H1 (cell line): ENCODE measurements around the gene CACNB1. TPM values are rescaled to one million over a fixed set of nuclear protein-coding genes. Genes with fewer than 3 reads are reported as not detected.

Experiments used
- CTCF ChIA-PET: fragments of 300-600 bp; sonication (Branson Sonifier 250); formaldehyde crosslinking; loops from one replicate; lab custom pipeline; 2021; ENCODE audit not compliant: partially characterized antibody; lab: Charles Lee
- POLR2A ChIA-PET: fragments of 300-600 bp; sonication (Branson Sonifier 250); formaldehyde crosslinking; loops from one replicate; lab custom pipeline; 2021; ENCODE audit warnings: inconsistent platforms; ENCODE audit not compliant: partially characterized antibody; lab: Charles Lee
- DNase-seq, 2 experiments: peaks; one replicate each; pipeline versions ENCODE4 v3.0.0 to v3.0.0-alpha.2; 2010 to 2022; ENCODE audit warnings: low spot score in 2 of 2, low read depth in 1 of 2, mixed read lengths in 1 of 2
- FAIRE-seq: peaks from 2 replicates; lab custom pipeline; 2011; peaks lifted over from hg19 to GRCh38; lab: Jason Lieb, UNC
- H2AFZ ChIP-seq: 2 replicates; pipeline ENCODE4 v1.8.1; 2012; ENCODE audit warnings: low read length, inconsistent platforms
- H2AK5ac ChIP-seq: 2 replicates; pipeline ENCODE4 v1.6.1; 2013; ENCODE audit warnings: low read depth, low read length
- H2BK120ac ChIP-seq: replicated peaks from 2 replicates; pipeline ENCODE3; 2013; ENCODE audit warnings: low read depth, low read length, inconsistent platforms
- H2BK12ac ChIP-seq: 2 replicates; pipeline ENCODE4 v1.6.1; 2013; ENCODE audit warnings: low read depth, low read length
- H2BK15ac ChIP-seq: 2 replicates; pipeline ENCODE4 v1.6.1; 2013; ENCODE audit warnings: low read length
- H2BK20ac ChIP-seq: 2 replicates; pipeline ENCODE4 v1.6.1; 2013; ENCODE audit warnings: low read length
- H2BK5ac ChIP-seq: 2 replicates; pipeline ENCODE4 v1.6.1; 2013; ENCODE audit warnings: low read depth, low read length
- H3K14ac ChIP-seq: 2 replicates; pipeline ENCODE4 v1.6.1; 2013; ENCODE audit warnings: inconsistent platforms; ENCODE audit not compliant: insufficient read length
- H3K18ac ChIP-seq: 2 replicates; pipeline ENCODE4 v1.6.1; 2013; ENCODE audit warnings: low read length; ENCODE audit errors: extremely low read depth
- H3K23ac ChIP-seq: 2 replicates; pipeline ENCODE4 v1.6.1; 2013; ENCODE audit warnings: inconsistent platforms; ENCODE audit not compliant: insufficient read length
- H3K23me2 ChIP-seq: 2 replicates; pipeline ENCODE4 v1.6.1; 2013; ENCODE audit warnings: low read depth, low read length
- H3K27ac ChIP-seq: 2 replicates; pipeline ENCODE4 v1.6.1; 2011; ENCODE audit warnings: low read depth, low read length, inconsistent platforms
- H3K27me3 ChIP-seq, 4 experiments: replicated peaks in 1 of 4; 1 replicate in 1 of 4; 2 replicates in 3 of 4; pipeline versions ENCODE4 v1.6.1 to v1.8.1; 2011 to 2013; ENCODE audit warnings: low read length in 3 of 4, mild to moderate bottlenecking in 3 of 4, inconsistent platforms in 2 of 4, mixed read lengths in 2 of 4, moderate library complexity in 1 of 4; ENCODE audit not compliant: control insufficient read depth in 3 of 4, insufficient read depth in 3 of 4; ENCODE audit errors: extremely low read depth in 1 of 4
- H3K36me3 ChIP-seq, 4 experiments: 2 replicates each; pipeline versions ENCODE4 v1.6.1 to v1.8.1; 2011 to 2013; ENCODE audit warnings: mild to moderate bottlenecking in 4 of 4, low read length in 3 of 4, moderate library complexity in 2 of 4, control low read depth in 1 of 4, inconsistent platforms in 1 of 4; ENCODE audit not compliant: insufficient read depth in 4 of 4, control insufficient read depth in 2 of 4
- H3K4ac ChIP-seq: replicated peaks from 2 replicates; pipeline ENCODE3; 2013; ENCODE audit warnings: low read length, low read depth, mixed read lengths, inconsistent platforms; ENCODE audit not compliant: insufficient read length
- H3K4me1 ChIP-seq, 4 experiments: replicated peaks in 1 of 4; 1 replicate in 1 of 4; 2 replicates in 3 of 4; pipeline versions ENCODE4 v1.6.1 to v1.8.1; 2011 to 2013; ENCODE audit warnings: low read length in 3 of 4, inconsistent platforms in 2 of 4, mixed read lengths in 1 of 4; ENCODE audit not compliant: insufficient read depth in 4 of 4, control insufficient read depth in 3 of 4
- H3K4me2 ChIP-seq, 2 experiments: 2 replicates each; pipeline versions ENCODE4 v1.6.1 to v1.8.1; 2011 to 2013; ENCODE audit warnings: low read depth in 2 of 2, low read length in 2 of 2, control low read depth in 1 of 2, inconsistent platforms in 1 of 2, mild to moderate bottlenecking in 1 of 2; ENCODE audit not compliant: insufficient read depth in 1 of 2
- H3K4me3 ChIP-seq, 4 experiments: fragments of 200-600, 300-600 bp in 1 of 4; sonication (generic), shearing (Covaris generic), sonication (Bioruptor Twin) in 1 of 4; 2 replicates each; pipeline versions ENCODE4 v1.5.1 to v1.8.1; 2011 to 2016; ENCODE audit warnings: low read length in 4 of 4, low read depth in 3 of 4, control low read depth in 2 of 4, inconsistent platforms in 2 of 4, mild to moderate bottlenecking in 2 of 4, mixed read lengths in 1 of 4, moderate library complexity in 1 of 4; ENCODE audit not compliant: insufficient read depth in 2 of 4; ENCODE audit errors: extremely low read depth in 1 of 4
- H3K56ac ChIP-seq: replicated peaks from 2 replicates; pipeline ENCODE3; 2013; ENCODE audit warnings: low read depth, mild to moderate bottlenecking, mixed read lengths, low read length, inconsistent platforms; ENCODE audit not compliant: insufficient read length
- H3K79me1 ChIP-seq: 2 replicates; pipeline ENCODE4 v1.6.1; 2013; ENCODE audit warnings: low read depth, low read length, control low read depth
- H3K79me2 ChIP-seq, 2 experiments: 2 replicates each; pipeline versions ENCODE4 v1.6.1 to v1.8.1; 2012 to 2013; ENCODE audit warnings: low read length in 2 of 2, mild to moderate bottlenecking in 2 of 2, inconsistent platforms in 1 of 2; ENCODE audit not compliant: insufficient read depth in 2 of 2, control insufficient read depth in 1 of 2
- H3K9ac ChIP-seq, 4 experiments: replicated peaks in 1 of 4; 1 replicate in 1 of 4; 2 replicates in 3 of 4; pipeline versions ENCODE4 v1.6.1 to v1.8.1; 2011 to 2013; ENCODE audit warnings: low read depth in 3 of 4, low read length in 3 of 4, control low read depth in 2 of 4, mild to moderate bottlenecking in 2 of 4, moderate library complexity in 2 of 4, inconsistent platforms in 1 of 4; ENCODE audit errors: extremely low read depth in 1 of 4
- H3K9me3 ChIP-seq, 2 experiments: 2 replicates each; pipeline versions ENCODE4 v1.6.1 to v1.8.1; 2012 to 2013; ENCODE audit warnings: mild to moderate bottlenecking in 2 of 2, moderate library complexity in 2 of 2, control low read depth in 1 of 2, inconsistent platforms in 1 of 2, low read depth in 1 of 2, low read length in 1 of 2, mixed read lengths in 1 of 2; ENCODE audit not compliant: insufficient read depth in 2 of 2
- H4K20me1 ChIP-seq, 2 experiments: replicated peaks in 1 of 2; 2 replicates each; pipeline versions ENCODE3 to v1.8.1; 2011 to 2013; ENCODE audit warnings: inconsistent platforms in 2 of 2, low read length in 2 of 2, mild to moderate bottlenecking in 1 of 2; ENCODE audit not compliant: insufficient read depth in 2 of 2, control insufficient read depth in 1 of 2
- H4K5ac ChIP-seq: 2 replicates; pipeline ENCODE4 v1.6.1; 2013; ENCODE audit warnings: low read length, low read depth, mixed read lengths, inconsistent platforms; ENCODE audit not compliant: insufficient read length
- H4K8ac ChIP-seq: 2 replicates; pipeline ENCODE4 v1.8.0; 2013; ENCODE audit warnings: mild to moderate bottlenecking, moderate library complexity, low read length, inconsistent platforms; ENCODE audit not compliant: insufficient read depth; ENCODE audit errors: extremely low read depth
- H4K91ac ChIP-seq: replicated peaks from 2 replicates; pipeline ENCODE3; 2013; ENCODE audit warnings: low read length, mixed read lengths, inconsistent platforms; ENCODE audit not compliant: insufficient read length
- BACH1 ChIP-seq: IDR thresholded peaks from 2 replicates; pipeline ENCODE4 v1.6.1; 2012; ENCODE audit warnings: low read length, improper control_type of control experiment
- BRCA1 ChIP-seq: IDR thresholded peaks from 2 replicates; pipeline ENCODE4 v1.6.1; 2012; ENCODE audit warnings: low read depth, low read length, improper control_type of control experiment
- CEBPB ChIP-seq: IDR thresholded peaks from 2 replicates; pipeline ENCODE4 v1.6.1; 2012; ENCODE audit warnings: low read depth, low read length
- CHD1 ChIP-seq: IDR thresholded peaks from 2 replicates; pipeline ENCODE4 v1.6.1; 2012; ENCODE audit warnings: low read depth, low read length, improper control_type of control experiment
- EGR1 ChIP-seq: IDR thresholded peaks from 2 replicates; pipeline ENCODE4 v1.6.1; 2011; ENCODE audit warnings: low read depth, low read length, borderline replicate concordance
- GTF2F1 ChIP-seq: IDR thresholded peaks from 2 replicates; pipeline ENCODE4 v1.6.1; 2012; ENCODE audit warnings: low read depth, low read length, improper control_type of control experiment, borderline replicate concordance
- KDM4A ChIP-seq: IDR thresholded peaks from one replicate; pipeline ENCODE4 v1.7.1; 2012; ENCODE audit warnings: low read depth, mild to moderate bottlenecking, moderate library complexity, low read length, inconsistent platforms; ENCODE audit not compliant: severe bottlenecking
- KDM5A ChIP-seq: fragments of 200-600 bp; IDR thresholded peaks from 2 replicates; pipeline ENCODE4 v1.7.1; 2012; ENCODE audit warnings: mild to moderate bottlenecking, low read length, inconsistent platforms, mixed read lengths
- PHF8 ChIP-seq: fragments of 200-600 bp; sonication (generic); conservative IDR thresholded peaks from 2 replicates; pipeline ENCODE4 v1.7.1; 2012; ENCODE audit warnings: low read depth, mild to moderate bottlenecking, inconsistent platforms, low read length, moderate library complexity
- POLR2A ChIP-seq, 2 experiments: IDR thresholded peaks; 1 replicate in 1 of 2; 2 replicates in 1 of 2; pipeline ENCODE4 v1.6.1; 2011; ENCODE audit warnings: low read depth in 2 of 2, low read length in 2 of 2, mild to moderate bottlenecking in 2 of 2; ENCODE audit errors: control extremely low read depth in 1 of 2
- WGBS, 2 experiments: shearing (Covaris generic) in 1 of 2; methylation state at CpG; one replicate each; pipeline versions ENCODE4 v1.1.6 to v1.1.7; 2013 to 2015; ENCODE audit warnings: low lambda C conversion rate in 2 of 2, mixed read lengths in 2 of 2, inconsistent platforms in 1 of 2, low coverage in 1 of 2, missing lambda C conversion rate in 1 of 2; ENCODE audit not compliant: insufficient replicate concordance in 2 of 2, insufficient coverage in 1 of 2, insufficient read length in 1 of 2; ENCODE audit errors: extremely low coverage in 1 of 2, missing lambda C conversion rate in 1 of 2; 5-methylcytosine and 5-hydroxymethylcytosine counted together
- polyA plus RNA-seq, 7 experiments: library from polyadenylated mRNA; depleted of rRNA in 3 of 7; stranded (reverse) in 5 of 7; unstranded in 2 of 7; fragments of >200 nt in 5 of 7; fragments of 200-250 nt in 2 of 7; gene quantifications; 1 replicate in 5 of 7; 2 replicates in 1 of 7; 4 replicates in 1 of 7; pipeline versions ENCODE4 v1.2.1 to v1.2.3, GENCODE V29; 2011 to 2013; ENCODE audit warnings: missing spikeins in 2 of 7, mixed read lengths in 2 of 7
- total RNA-seq: library from RNA; stranded (reverse); fragmentation: NEBNext Ultra II Directional; extraction: Animal tissue kit (Norgen Biotek cat#: 25700); gene quantifications from 2 replicates; pipeline ENCODE4 v1.2.1, GENCODE V29; 2021
- TF ChIP-seq, protein P1 (sequence below): IDR thresholded peaks from 2 replicates; pipeline ENCODE4 v1.6.1; 2012; ENCODE audit warnings: inconsistent platforms
- TF ChIP-seq, protein P2 (sequence below): IDR thresholded peaks from 2 replicates; pipeline ENCODE4 v1.6.1; 2012; ENCODE audit warnings: low read length, inconsistent platforms

CACNB1 gene
- total and polyA plus RNA-seq, 2 of the 8 experiments (the other 6 are each of a cell fraction or from before 2014, with no cell fraction given) = 7.2 to 17.8 TPM

DNA sequence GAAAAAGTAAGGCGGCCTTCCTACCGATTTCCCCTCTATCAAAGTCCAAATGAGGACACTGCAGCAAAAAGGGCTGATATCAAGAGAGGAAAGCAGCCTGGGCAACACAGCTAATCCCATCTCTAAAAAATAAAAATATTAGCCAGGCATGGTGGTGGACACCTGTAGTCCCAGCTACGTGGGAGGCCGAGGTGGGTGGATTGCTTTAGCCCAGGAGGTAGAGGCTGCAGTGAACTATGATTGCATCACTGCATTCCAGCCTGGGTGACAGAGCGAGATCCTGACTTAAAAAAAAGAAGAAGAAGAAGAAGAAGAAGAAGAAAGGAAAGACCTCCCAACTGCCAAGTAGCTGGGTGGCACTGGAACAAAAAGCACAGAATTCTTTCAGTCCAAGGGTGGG, 14.4 kb downstream of the CACNB1 start:
- H3K23ac ChIP-seq = no peak overlapping the region
- no peaks in the 10 kb centered on the region for H3K79me2 ChIP-seq
- H4K91ac ChIP-seq = no peak overlapping the region
- no peak overlapping the region for H3K4ac ChIP-seq
- H4K8ac ChIP-seq = no peak overlapping the region
- H3K14ac ChIP-seq = no peak overlapping the region
- no peak overlapping the region for H2AK5ac ChIP-seq
- H2BK20ac ChIP-seq = no peak overlapping the region
- no peak for FAIRE-seq
- H2BK12ac ChIP-seq = no peak overlapping the region
- H3K9ac ChIP-seq = no peak overlapping the region
- no peak overlapping the region for H3K4me3 ChIP-seq
- H3K27me3 ChIP-seq = no peaks in the 10 kb centered on the region
- DNase-seq = no peak
- H3K4me1 ChIP-seq = no peaks in the 10 kb centered on the region
- no peak overlapping the region for H2BK5ac ChIP-seq
- TF ChIP-seq KDM4A = no peak
- TF ChIP-seq PHF8 = no peak
- no peak for TF ChIP-seq EGR1
- TF ChIP-seq, protein P1, sequence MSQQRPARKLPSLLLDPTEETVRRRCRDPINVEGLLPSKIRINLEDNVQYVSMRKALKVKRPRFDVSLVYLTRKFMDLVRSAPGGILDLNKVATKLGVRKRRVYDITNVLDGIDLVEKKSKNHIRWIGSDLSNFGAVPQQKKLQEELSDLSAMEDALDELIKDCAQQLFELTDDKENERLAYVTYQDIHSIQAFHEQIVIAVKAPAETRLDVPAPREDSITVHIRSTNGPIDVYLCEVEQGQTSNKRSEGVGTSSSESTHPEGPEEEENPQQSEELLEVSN = no peak
- TF ChIP-seq CHD1 = no peak
- no peak for TF ChIP-seq BACH1
- TF ChIP-seq GTF2F1 = no peak
- TF ChIP-seq BRCA1 = no peak
- TF ChIP-seq, protein P2, sequence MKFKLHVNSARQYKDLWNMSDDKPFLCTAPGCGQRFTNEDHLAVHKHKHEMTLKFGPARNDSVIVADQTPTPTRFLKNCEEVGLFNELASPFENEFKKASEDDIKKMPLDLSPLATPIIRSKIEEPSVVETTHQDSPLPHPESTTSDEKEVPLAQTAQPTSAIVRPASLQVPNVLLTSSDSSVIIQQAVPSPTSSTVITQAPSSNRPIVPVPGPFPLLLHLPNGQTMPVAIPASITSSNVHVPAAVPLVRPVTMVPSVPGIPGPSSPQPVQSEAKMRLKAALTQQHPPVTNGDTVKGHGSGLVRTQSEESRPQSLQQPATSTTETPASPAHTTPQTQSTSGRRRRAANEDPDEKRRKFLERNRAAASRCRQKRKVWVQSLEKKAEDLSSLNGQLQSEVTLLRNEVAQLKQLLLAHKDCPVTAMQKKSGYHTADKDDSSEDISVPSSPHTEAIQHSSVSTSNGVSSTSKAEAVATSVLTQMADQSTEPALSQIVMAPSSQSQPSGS = no peak
- TF ChIP-seq CEBPB = no peak
- TF ChIP-seq POLR2A (IDR thresholded peaks at IDR 0.05; ENCODE audit: control extremely low read depth in 1 of 2, low read depth in 2 of 2, low read length in 2 of 2) = no peak
- no peak for TF ChIP-seq KDM5A
- H3K4me2 ChIP-seq = no peak overlapping the region
- no peaks in the 10 kb centered on the region for H3K23me2 ChIP-seq
- no peaks in the 10 kb centered on the region; the same call in 1 of the 2 replicates for H3K79me1 ChIP-seq
- POLR2A ChIA-PET = interaction anchor here (1.4 to 2.2 kb wide), 4 partner anchors 9 to 23 kb away, joined by 3 to 9 read pairs (median 4); partner anchors contain the start of gene RPL19
- H4K5ac ChIP-seq = no peak overlapping the region
- H3K9me3 ChIP-seq = no peaks in the 10 kb centered on the region
- WGBS, 2 experiments = 90% methylated on average over 5 of the region's 5 CpGs; no CpG with 5 or more reads in 1 of the 2 experiments
- no peak overlapping the region for H3K27ac ChIP-seq
- CTCF ChIA-PET = interaction anchor here (0.7 to 3.7 kb wide), 12 partner anchors 9 to 200 kb away, joined by 3 to 21 read pairs (median 4); no protein-coding TSS in a partner anchor
- H3K56ac ChIP-seq = no peak overlapping the region
- H4K20me1 ChIP-seq = peaks cover 0 to 17% of the 10 kb centered on the region in 2 experiments
- no peak overlapping the region for H2AFZ ChIP-seq
- no peak overlapping the region for H3K18ac ChIP-seq
- H2BK15ac ChIP-seq = no peak overlapping the region
- peaks cover 25 to 52% (median 39%) of the 10 kb centered on the region in 4 experiments for H3K36me3 ChIP-seq
- no peak overlapping the region for H2BK120ac ChIP-seq
